Neutrophil (primary cell): ENCODE results near the gene POU4F2.

Experiments used
- H3K27ac ChIP-seq: fragments of 200-600 bp; sonication (generic); 2 replicates; pipeline ENCODE4 v1.5.1; 2016; ENCODE audit warnings: mild to moderate bottlenecking, moderate library complexity
- H3K27me3 ChIP-seq: fragments of 200-600 bp; sonication (generic); 2 replicates; pipeline ENCODE4 v1.6.0; 2016; ENCODE audit warnings: mild to moderate bottlenecking
- H3K36me3 ChIP-seq: fragments of 200-600 bp; sonication (generic); 2 replicates; pipeline ENCODE4 v1.5.1; 2017
- H3K4me1 ChIP-seq, 2 experiments: fragments of 200-600 bp in 1 of 2; sonication (generic) in 1 of 2; 1 replicate in 1 of 2; 2 replicates in 1 of 2; pipeline versions ENCODE4 v1.5.1 to v1.6.1; 2013 to 2016; ENCODE audit warnings: low read depth in 1 of 2, low read length in 1 of 2, mild to moderate bottlenecking in 1 of 2, moderate library complexity in 1 of 2; ENCODE audit not compliant: control insufficient read depth in 1 of 2, insufficient read depth in 1 of 2
- H3K4me3 ChIP-seq, 2 experiments: fragments of 200-600 bp in 1 of 2; sonication (generic) in 1 of 2; 1 replicate in 1 of 2; 2 replicates in 1 of 2; pipeline ENCODE4 v1.5.1; 2013 to 2016; ENCODE audit warnings: low read depth in 1 of 2, low read length in 1 of 2, mild to moderate bottlenecking in 1 of 2, moderate library complexity in 1 of 2
- H3K9me3 ChIP-seq: fragments of 200-600 bp; sonication (generic); 2 replicates; pipeline ENCODE4 v1.5.1; 2016
- CTCF ChIP-seq: fragments of 200-600 bp; sonication (generic); IDR thresholded peaks from 2 replicates; pipeline ENCODE4 v1.5.1; 2016; ENCODE audit warnings: antibody characterized with exemption

The POU4F2 gene

GRCh38 chr4:146634825-146635224 lies 3.9 kb upstream of the POU4F2 start:
- Histone ChIP-seq H3K27ac (no peak overlapping the region), H3K36me3 (no peaks in the 10 kb centered on the region), H3K27me3 (peaks cover 100% of the 10 kb centered on the region), H3K4me1 (no peaks in the 10 kb centered on the region), H3K4me3 (no peak overlapping the region), H3K9me3 (no peaks in the 10 kb centered on the region)
- TF ChIP-seq CTCF = no peak

GRCh38 chr4:146637621-146638332 lies 916 bp upstream of the POU4F2 start:
- Histone ChIP-seq H3K27ac (no peak overlapping the region), H3K9me3 (no peaks in the 10 kb centered on the region), H3K4me3 (no peak overlapping the region), H3K4me1 (no peaks in the 10 kb centered on the region), H3K36me3 (no peaks in the 10 kb centered on the region), H3K27me3 (peaks cover 100% of the 10 kb centered on the region)
- no peak for TF ChIP-seq CTCF

DNA sequence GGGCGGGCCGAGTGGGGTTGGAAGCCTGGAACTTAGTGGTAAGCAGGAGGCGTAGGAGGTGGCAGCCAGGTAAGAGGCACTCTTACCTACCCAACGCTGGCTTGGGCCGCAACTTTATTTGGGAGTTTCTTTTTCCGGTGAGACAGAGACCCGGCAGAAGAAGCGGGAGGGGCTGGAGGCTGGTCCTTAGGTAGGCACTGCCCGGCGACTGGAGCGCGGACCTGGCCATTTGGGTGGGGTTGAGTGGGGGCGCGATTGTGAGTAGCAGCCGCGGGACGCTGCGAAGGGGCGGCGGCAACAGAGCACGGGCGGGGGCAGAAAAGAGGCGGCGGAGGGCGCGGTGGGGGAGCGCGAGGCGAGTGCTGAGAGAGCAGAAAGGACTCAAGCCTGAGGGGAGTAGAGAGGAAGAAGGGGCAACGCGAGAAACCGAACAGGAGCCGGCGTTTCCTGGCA lies 334 bp upstream of the POU4F2 start:
- Histone ChIP-seq H3K36me3 (no peaks in the 10 kb centered on the region), H3K4me3 (no peak overlapping the region), H3K27me3 (peaks cover 100% of the 10 kb centered on the region), H3K4me1 (no peaks in the 10 kb centered on the region), H3K27ac (no peak overlapping the region), H3K9me3 (no peaks in the 10 kb centered on the region)
- TF ChIP-seq CTCF = no peak

DNA sequence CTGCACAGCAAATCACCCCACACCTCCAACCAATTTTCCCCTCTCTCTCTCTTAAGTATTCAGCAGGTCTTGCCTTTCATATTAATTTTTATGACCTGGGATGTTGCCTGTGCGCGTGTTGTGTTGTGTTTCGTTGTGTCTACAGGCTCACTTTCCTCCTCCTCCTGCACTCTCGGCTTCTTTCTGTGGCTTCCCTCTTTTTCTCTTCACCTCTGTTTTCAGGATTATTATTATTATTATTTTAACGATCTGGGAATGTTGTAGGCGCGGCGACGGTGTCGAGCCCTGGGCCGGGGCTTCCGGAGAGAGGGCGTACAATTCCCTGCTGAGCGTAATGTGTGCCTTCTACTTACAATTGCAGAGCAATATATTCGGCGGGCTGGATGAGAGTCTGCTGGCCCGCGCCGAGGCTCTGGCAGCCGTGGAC lies 826 bp downstream of the POU4F2 start:
- H3K27me3 ChIP-seq = peaks cover 100% of the 10 kb centered on the region
- TF ChIP-seq CTCF = no peak
- H3K27ac ChIP-seq = no peak overlapping the region
- no peaks in the 10 kb centered on the region for H3K36me3 ChIP-seq
- H3K4me1 ChIP-seq = no peaks in the 10 kb centered on the region
- no peak overlapping the region for H3K4me3 ChIP-seq
- no peaks in the 10 kb centered on the region for H3K9me3 ChIP-seq

- H3K4me1 ChIP-seq = no peaks in the 10 kb centered on the region
- H3K27me3 ChIP-seq = peaks cover 100% of the 10 kb centered on the region
- H3K4me3 ChIP-seq = no peak overlapping the region
- H3K9me3 ChIP-seq = no peaks in the 10 kb centered on the region
- no peaks in the 10 kb centered on the region for H3K36me3 ChIP-seq
- no peak overlapping the region for H3K27ac ChIP-seq
- TF ChIP-seq CTCF = no peak
Measured at GRCh38 chr4:146640021-146640464, 1.4 kb downstream of the POU4F2 start.
